SK-N-SH (cell line): ENCODE data around the gene GRM8.

Experiments used
- CTCF ChIP-seq: fragments of 200-600 bp; sonication (generic); IDR thresholded peaks from 2 replicates; pipeline ENCODE4 v1.6.1; 2017; ENCODE audit warnings: antibody characterized with exemption, mild to moderate bottlenecking, moderate library complexity
- EP300 ChIP-seq, 2 experiments: IDR thresholded peaks; 2 replicates each; pipeline versions ENCODE4 v1.4.0 to v1.6.1; 2012; ENCODE audit warnings: borderline replicate concordance in 1 of 2, low read depth in 1 of 2, low read length in 1 of 2
- FOXM1 ChIP-seq: IDR thresholded peaks from 2 replicates; pipeline ENCODE4 v1.4.0; 2012; ENCODE audit warnings: low read depth, mild to moderate bottlenecking
- GABPA ChIP-seq: IDR thresholded peaks from 2 replicates; pipeline ENCODE4 v1.4.0; 2012; ENCODE audit warnings: low read depth, mild to moderate bottlenecking
- SMC3 ChIP-seq: IDR thresholded peaks from 2 replicates; pipeline ENCODE4 v1.6.1; 2012; ENCODE audit warnings: low read depth, low read length, improper control_type of control experiment
- TCF12 ChIP-seq: IDR thresholded peaks from 2 replicates; pipeline ENCODE4 v1.4.0; 2012
- TEAD4 ChIP-seq: IDR thresholded peaks from 2 replicates; pipeline ENCODE4 v1.4.0; 2012; ENCODE audit warnings: mild to moderate bottlenecking, borderline replicate concordance; ENCODE audit not compliant: insufficient read depth

GRCh38 chr7:127258111-127258510, 5.4 kb upstream of the GRM8 start:
- no peak for TF ChIP-seq TCF12
- TF ChIP-seq EP300 (IDR thresholded peaks at IDR 0.05; ENCODE audit: borderline replicate concordance in 1 of 2, low read depth in 1 of 2, low read length in 1 of 2), result no peak
- TF ChIP-seq CTCF, result no peak
- no peak for TF ChIP-seq TEAD4
- no peak for TF ChIP-seq FOXM1
- no peak for TF ChIP-seq GABPA
- no peak for TF ChIP-seq SMC3
